ENCODE results near the gene PDCD10. TPM values are rescaled to one million over a fixed set of nuclear protein-coding genes. Genes with fewer than 3 reads are reported as not detected.

Gene PDCD10
- total RNA-seq, 2 experiments from 2014 or later = 78.7 to 88.7 TPM

DNA sequence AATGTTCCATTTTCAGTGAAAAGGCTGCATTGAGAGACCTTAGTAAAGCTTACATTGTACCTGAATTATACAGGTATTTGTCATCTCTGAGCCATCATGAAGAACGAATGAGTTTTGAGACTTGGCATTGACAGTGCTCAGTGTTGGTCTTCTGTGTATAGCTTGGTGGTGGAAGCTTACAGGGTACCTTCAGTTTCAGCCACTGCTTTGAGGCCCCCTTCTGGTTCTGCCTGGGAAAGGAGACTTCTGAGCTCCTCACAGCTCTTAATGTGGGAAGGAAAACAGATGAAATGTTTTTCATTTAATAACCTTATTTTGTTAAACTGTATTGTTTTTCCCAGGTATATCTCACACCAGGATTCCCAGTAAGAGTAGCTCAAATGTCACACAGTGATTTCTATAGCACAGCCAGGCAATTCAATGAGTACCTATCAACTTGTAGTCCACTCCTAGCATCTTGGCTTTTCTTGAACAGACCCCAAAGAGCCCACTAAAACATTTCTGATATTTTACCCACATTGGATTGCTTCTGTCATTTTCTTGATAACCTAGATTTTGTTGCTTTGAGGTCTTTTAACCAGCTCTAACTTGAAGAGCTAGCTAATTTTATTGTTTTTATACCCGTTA is 6.4 kb upstream of the PDCD10 start:
- Mint-ChIP-seq H3K36me3 (no peaks in the 10 kb centered on the region), H3K27me3 (no peaks in the 10 kb centered on the region), H3K4me3 (no peak overlapping the region), H3K9me3 (no peaks in the 10 kb centered on the region), H3K27ac (no peak overlapping the region), H3K4me1 (peaks cover 39% of the 10 kb centered on the region)
- peak; percentile 23 for DNase-seq

DNA sequence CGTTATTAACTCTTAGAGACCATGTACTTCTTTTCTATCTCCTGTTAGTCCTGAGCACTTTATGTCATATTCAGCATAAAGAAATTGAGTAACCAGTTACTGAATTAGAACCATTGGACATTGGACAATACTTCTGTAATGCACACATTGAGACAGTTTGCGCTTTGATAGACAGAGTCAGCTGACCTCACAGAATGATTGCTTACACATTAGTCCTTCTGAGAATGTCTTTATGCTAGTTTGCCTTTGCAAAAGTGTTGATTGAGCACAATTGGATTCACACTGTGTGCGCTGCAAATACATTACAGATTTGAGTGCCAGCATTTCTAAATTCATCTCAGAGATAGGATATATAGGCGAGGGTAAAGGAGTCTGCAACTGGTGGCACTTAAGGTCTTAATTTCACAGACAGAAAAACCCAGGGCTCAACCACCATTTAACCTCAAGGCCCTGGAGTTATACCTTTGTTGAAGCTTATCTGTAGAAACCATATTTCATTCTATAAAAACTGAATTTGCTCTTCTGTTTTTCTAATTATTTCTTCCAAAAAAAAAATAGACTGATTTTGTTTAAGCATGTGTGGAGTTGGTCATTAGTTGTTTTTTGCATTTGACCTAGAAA is 4.6 kb upstream of the PDCD10 start:
- no peaks in the 10 kb centered on the region for H3K9me3 Mint-ChIP-seq

DNA sequence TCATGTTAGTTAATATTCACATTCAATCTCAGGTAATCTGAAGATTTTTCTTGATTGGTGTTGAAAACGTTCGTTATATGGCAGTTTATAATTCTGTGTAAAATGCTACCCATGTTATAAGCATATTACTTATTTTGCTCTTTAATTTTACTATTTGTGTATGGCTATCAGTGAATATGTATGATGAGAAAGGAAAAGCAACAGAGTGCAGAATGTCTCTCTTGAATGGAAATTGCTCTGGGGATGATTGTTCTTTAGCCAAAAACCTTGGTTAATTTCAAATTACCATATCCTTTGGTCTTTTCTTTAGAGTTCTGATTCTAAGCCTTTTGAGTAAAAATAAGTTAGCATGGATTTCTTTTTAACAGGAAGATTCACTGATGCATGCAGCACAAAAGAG is 3.3 kb upstream of the PDCD10 start:
- H3K27me3 Mint-ChIP-seq = no peaks in the 10 kb centered on the region
- H3K27ac Mint-ChIP-seq = no peak overlapping the region
- H3K36me3 Mint-ChIP-seq = peaks cover 1% of the 10 kb centered on the region
- no peaks in the 10 kb centered on the region for H3K9me3 Mint-ChIP-seq
- no peak for DNase-seq
- H3K4me1 Mint-ChIP-seq = peaks cover 28% of the 10 kb centered on the region
- no peak overlapping the region for H3K4me3 Mint-ChIP-seq

More for the DNA sequence above, 4.6 kb upstream of the PDCD10 start:
- H3K27ac Mint-ChIP-seq = no peak overlapping the region
- H3K4me1 Mint-ChIP-seq = peaks cover 37% of the 10 kb centered on the region
- H3K36me3 Mint-ChIP-seq = no peaks in the 10 kb centered on the region
- no peak overlapping the region for H3K4me3 Mint-ChIP-seq
- H3K27me3 Mint-ChIP-seq = no peaks in the 10 kb centered on the region
- DNase-seq = no peak

- H3K27ac Mint-ChIP-seq = no peak overlapping the region
These were observed 2.3 kb upstream of the PDCD10 start for GRCh38 chr3:167736997-167737396.

DNA sequence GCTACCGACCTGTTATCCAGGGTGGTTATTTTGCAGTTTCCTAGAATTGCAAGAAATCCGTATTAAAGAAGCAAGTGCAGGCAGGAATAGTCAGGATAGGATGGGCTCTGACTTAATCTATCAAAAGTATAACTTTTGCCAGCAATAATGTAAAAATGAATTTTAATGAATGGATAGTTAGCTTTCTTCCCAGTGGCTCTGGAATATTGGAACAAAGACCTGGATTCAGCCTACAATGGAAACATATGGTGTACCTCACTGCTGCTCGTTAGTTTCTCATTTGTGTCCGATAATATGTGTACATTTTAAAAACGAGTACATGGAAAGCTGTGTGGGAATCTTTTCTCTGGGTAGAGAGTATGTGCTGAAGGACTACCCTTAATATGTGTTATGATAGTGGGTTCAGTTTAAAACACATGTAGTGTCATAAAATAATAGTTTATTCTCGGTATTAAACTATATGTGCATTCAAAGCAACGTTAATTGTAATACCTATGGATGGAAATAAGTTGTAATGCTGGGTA is 1.6 kb upstream of the PDCD10 start:
- Mint-ChIP-seq H3K27me3 (no peaks in the 10 kb centered on the region), H3K4me3 (no peak overlapping the region)
- DNase-seq = no peak

More at GRCh38 chr3:167736997-167737396, 2.3 kb upstream of the PDCD10 start:
- no peaks in the 10 kb centered on the region for H3K9me3 Mint-ChIP-seq
- peaks cover 34% of the 10 kb centered on the region for H3K4me1 Mint-ChIP-seq
- H3K4me3 Mint-ChIP-seq = no peak overlapping the region
- H3K27me3 Mint-ChIP-seq = no peaks in the 10 kb centered on the region
- no peak for DNase-seq
- peaks cover 8% of the 10 kb centered on the region for H3K36me3 Mint-ChIP-seq

GRCh38 chr3:167735233-167736138 is 794 bp upstream of the PDCD10 start, which contains the start of gene SERPINI1:
SERPINI1 (plus strand) TSS chr3:167735721; CDS start chr3:167789129, 53,408 bp downstream.
- H3K27ac Mint-ChIP-seq = no peak within 1 kb of the TSS
- no peaks in the 10 kb centered on the region for H3K9me3 Mint-ChIP-seq
- H3K4me3 Mint-ChIP-seq = no peak within 1 kb of the TSS
- peaks cover 32% of the 10 kb centered on the region for H3K4me1 Mint-ChIP-seq
- H3K27me3 Mint-ChIP-seq = no peaks in the 10 kb centered on the region
- peak; percentile 77 for DNase-seq
- peaks cover 9% of the 10 kb centered on the region for H3K36me3 Mint-ChIP-seq

More for the DNA sequence above, 1.6 kb upstream of the PDCD10 start:
- peaks cover 9% of the 10 kb centered on the region for H3K36me3 Mint-ChIP-seq
- H3K9me3 Mint-ChIP-seq = no peaks in the 10 kb centered on the region
- H3K27ac Mint-ChIP-seq = no peak overlapping the region
- H3K4me1 Mint-ChIP-seq = peaks cover 39% of the 10 kb centered on the region

- Mint-ChIP-seq H3K36me3 (peaks cover 9% of the 10 kb centered on the region), H3K4me1 (peaks cover 40% of the 10 kb centered on the region), H3K9me3 (no peaks in the 10 kb centered on the region), H3K27me3 (no peaks in the 10 kb centered on the region), H3K27ac (no peak overlapping the region), H3K4me3 (no peak overlapping the region)
- DNase-seq = no peak
These were observed 663 bp downstream of the PDCD10 start for GRCh38 chr3:167733961-167734497.

DNA sequence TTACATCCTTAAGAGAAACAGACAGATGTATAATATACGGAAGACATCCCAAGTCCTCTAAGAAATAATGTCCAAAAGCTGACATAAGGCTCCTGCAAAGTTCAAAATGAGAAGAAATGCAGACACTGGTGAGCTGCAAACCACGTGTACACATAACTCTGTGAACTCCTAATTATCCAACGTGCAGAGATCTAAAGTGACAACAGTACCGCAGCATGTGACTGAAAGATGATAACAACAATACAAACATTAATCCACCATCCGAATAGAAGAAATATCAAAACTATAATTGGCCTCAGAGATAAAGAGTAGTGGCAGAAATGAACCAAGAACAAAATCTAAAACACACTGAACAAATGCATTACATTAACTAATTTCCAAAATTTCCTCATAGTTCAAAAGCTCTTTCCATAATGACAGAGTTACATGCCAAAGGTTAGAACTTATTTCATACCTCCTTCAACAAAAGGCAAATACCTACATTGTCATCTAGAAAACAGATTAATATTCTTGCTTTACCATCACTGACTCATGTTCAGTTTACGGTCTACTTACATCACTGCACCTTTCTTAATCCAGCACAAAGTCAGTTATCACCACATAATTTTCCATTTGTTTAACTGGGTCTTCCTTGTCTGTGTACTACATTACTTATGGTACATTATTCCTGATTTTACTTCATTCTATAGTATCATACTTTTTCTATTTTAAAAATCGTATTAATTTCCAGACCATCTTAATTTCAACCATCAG is 2.2 kb downstream of the PDCD10 start:
- peaks cover 51% of the 10 kb centered on the region for H3K4me1 Mint-ChIP-seq
- H3K4me3 Mint-ChIP-seq = no peak overlapping the region
- H3K36me3 Mint-ChIP-seq = peaks cover 9% of the 10 kb centered on the region
- DNase-seq = no peak
- H3K27ac Mint-ChIP-seq = peak overlapping the region; percentile 43
- no peaks in the 10 kb centered on the region for H3K9me3 Mint-ChIP-seq
- H3K27me3 Mint-ChIP-seq = no peaks in the 10 kb centered on the region

GRCh38 chr3:167731393-167731792 is 3.3 kb downstream of the PDCD10 start:
- peaks cover 9% of the 10 kb centered on the region for H3K36me3 Mint-ChIP-seq
- no peak for DNase-seq
- no peak overlapping the region for H3K27ac Mint-ChIP-seq
- no peak overlapping the region for H3K4me3 Mint-ChIP-seq
- peaks cover 50% of the 10 kb centered on the region for H3K4me1 Mint-ChIP-seq
- no peaks in the 10 kb centered on the region for H3K27me3 Mint-ChIP-seq
- no peaks in the 10 kb centered on the region for H3K9me3 Mint-ChIP-seq

GRCh38 chr3:167729591-167729990 is 5.1 kb downstream of the PDCD10 start:
- no peak overlapping the region for H3K4me3 Mint-ChIP-seq
- no peaks in the 10 kb centered on the region for H3K9me3 Mint-ChIP-seq
- no peaks in the 10 kb centered on the region for H3K27me3 Mint-ChIP-seq
- DNase-seq = no peak
- peaks cover 9% of the 10 kb centered on the region for H3K36me3 Mint-ChIP-seq
- H3K4me1 Mint-ChIP-seq = peaks cover 53% of the 10 kb centered on the region
- H3K27ac Mint-ChIP-seq = no peak overlapping the region

- Mint-ChIP-seq H3K4me1 (peaks cover 60% of the 10 kb centered on the region), H3K9me3 (no peaks in the 10 kb centered on the region), H3K36me3 (peaks cover 9% of the 10 kb centered on the region), H3K27me3 (no peaks in the 10 kb centered on the region), H3K4me3 (no peak overlapping the region), H3K27ac (no peak overlapping the region)
- no peak for DNase-seq
These were observed 5.9 kb downstream of the PDCD10 start for GRCh38 chr3:167728632-167729323.

DNA sequence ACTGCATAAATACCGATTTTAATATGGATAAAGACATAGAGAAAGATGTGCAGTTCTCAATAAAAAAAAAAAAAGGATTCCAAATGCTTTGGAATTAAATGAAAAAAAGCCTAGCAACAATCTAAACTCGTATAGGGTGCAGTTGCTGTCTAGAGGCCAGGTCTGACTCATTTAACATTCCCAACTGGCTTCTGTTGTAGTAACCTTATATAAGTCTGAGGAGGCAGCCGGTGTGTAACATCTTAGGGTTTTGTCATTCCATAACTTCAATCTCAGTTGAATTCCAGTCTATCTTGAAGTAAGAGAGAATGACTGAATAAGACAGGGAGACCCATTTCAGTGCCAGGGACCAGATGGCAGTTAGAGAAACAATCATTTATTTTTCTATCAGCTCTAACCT is 6.5 kb downstream of the PDCD10 start:
- peaks cover 63% of the 10 kb centered on the region for H3K4me1 Mint-ChIP-seq
- H3K27me3 Mint-ChIP-seq = no peaks in the 10 kb centered on the region
- H3K36me3 Mint-ChIP-seq = peaks cover 7% of the 10 kb centered on the region
- no peak overlapping the region for H3K27ac Mint-ChIP-seq
- H3K9me3 Mint-ChIP-seq = no peaks in the 10 kb centered on the region
- no peak for DNase-seq
- no peak overlapping the region for H3K4me3 Mint-ChIP-seq

DNA sequence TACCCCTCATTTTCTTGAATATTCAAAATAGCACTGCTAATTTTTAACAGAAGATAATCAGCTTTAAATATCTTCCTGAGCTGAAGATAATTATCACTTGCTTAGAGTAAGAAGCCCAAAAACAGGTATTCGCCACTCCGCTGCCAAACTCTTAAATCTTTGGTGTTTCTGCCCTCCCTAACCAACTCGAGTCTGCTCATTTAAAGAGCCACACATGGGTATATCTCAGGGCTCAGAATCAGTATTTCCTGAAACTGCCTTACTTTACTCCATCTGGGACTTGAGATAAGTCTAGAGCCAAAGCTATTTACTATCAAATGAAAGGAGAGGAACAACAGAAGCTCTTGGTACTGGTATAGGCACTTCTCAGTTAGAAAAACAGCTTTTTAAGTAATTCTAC is 10.8 kb downstream of the PDCD10 start:
- Mint-ChIP-seq H3K36me3 (peaks cover 24% of the 10 kb centered on the region), H3K4me1 (peaks cover 61% of the 10 kb centered on the region), H3K4me3 (no peak overlapping the region), H3K9me3 (no peaks in the 10 kb centered on the region), H3K27ac (no peak overlapping the region), H3K27me3 (no peaks in the 10 kb centered on the region)
- no peak for DNase-seq

- Mint-ChIP-seq H3K36me3 (peaks cover 32% of the 10 kb centered on the region), H3K27me3 (no peaks in the 10 kb centered on the region), H3K4me3 (no peak overlapping the region), H3K4me1 (peaks cover 58% of the 10 kb centered on the region), H3K9me3 (peaks cover 2% of the 10 kb centered on the region), H3K27ac (no peak overlapping the region)
- no peak for DNase-seq
These were observed 11.6 kb downstream of the PDCD10 start for GRCh38 chr3:167723025-167723512.

All from activated naive CD8-positive, alpha-beta T cell treated with anti-CD3 and anti-CD28 coated beads for 36 hours (primary cell).